ENCODE results near the gene KCTD11. TPM values are rescaled to one million over a fixed set of nuclear protein-coding genes. Genes with fewer than 3 reads are reported as not detected.
A peak's percentile ranks its signal among the peaks of the same experiment; 100 is the strongest.
"Not testable (repeated sequence)": the region's sequence is repeated elsewhere in the genome, so short reads cannot be mapped to it uniquely, and the experiment has no call there.

The KCTD11 gene
- total RNA-seq, 2 donors from 2014 or later, result 5.3 to 5.9 TPM

DNA sequence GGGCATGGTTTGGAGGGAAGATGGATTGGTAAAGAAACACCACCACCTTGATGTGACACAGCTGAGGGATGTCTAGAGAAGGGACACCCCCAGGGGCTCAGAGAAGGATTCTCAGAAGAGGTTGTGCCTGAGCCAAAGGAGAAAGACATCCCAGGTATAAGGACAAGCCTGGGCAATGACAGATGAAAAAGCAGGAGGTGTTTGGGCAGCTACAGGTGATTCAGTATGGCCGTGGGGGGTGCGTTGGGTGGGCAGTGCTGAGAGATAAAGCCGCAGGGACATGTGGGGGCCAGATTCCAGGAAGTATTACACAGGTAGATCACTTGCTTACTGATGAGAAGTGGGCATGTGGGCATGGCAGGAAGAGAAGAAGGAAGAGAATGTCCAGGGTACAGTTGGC lies 9.9 kb downstream of the KCTD11 start:
- intact Hi-C loops (cut with DNase I), result no loop called here
- ATAC-seq, result no peak
- DNase-seq, result no peak

DNA sequence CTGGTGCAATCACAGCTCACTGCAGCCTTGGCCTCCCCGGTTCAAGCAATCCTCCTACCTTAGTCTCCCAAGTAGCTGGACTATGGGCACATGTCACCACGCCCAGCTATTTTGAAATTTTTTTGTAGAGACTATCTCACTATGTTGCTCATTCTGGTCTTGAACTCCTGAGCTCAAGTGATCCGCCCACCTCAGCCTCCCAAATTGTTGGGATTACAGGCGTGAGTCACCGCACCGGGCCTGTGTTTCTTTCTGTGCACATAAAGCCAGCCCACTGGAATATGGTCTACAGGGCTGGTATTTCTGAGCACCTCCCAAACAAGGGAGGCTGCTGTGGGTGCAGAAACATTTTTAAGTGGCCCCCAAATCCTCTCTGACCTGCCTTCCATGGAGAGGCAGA lies 11.3 kb downstream of the KCTD11 start:
- no peak for ATAC-seq
- intact Hi-C loops (cut with DNase I), result no loop called here
- no peak for DNase-seq

DNA sequence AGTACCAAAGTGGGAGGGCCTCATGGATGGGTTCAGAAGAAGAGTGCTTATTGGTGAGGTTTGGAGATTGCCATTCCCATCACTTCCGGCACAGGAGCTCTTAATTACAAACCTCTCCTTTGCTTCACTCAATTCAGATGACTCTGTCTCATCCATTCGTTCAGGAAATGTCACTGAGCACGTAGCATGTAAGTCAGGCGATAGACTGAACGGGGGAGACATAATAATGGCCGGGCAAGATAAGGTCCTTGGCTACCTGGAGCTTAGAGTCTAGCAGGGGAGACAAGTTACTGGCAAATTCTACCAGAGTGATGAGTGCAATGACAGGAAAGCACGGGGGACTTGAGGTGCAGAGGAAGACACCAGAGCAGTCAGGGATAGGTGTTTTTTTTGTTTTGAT lies 14.0 kb downstream of the KCTD11 start:
- ATAC-seq, result not testable (repeated sequence)
- intact Hi-C loops (cut with DNase I), result loop anchor here in 1 of 2 donors (5.0 kb wide), 1 partner anchor 61 kb away; the partner anchor contains the start of genes SPEM2 and SPEM3

GRCh38 chr17:7367083-7367482 lies 15.1 kb downstream of the KCTD11 start:
- intact Hi-C loops (cut with DNase I), result loop anchor here in 1 of 2 donors (5.0 kb wide), 1 partner anchor 60 kb away; the partner anchor contains the start of genes SPEM2 and SPEM3
- ATAC-seq (no peak), DNase-seq (no peak)

More for the DNA sequence above, 14.0 kb downstream of the KCTD11 start:
- DNase-seq, result not testable (repeated sequence)

DNA sequence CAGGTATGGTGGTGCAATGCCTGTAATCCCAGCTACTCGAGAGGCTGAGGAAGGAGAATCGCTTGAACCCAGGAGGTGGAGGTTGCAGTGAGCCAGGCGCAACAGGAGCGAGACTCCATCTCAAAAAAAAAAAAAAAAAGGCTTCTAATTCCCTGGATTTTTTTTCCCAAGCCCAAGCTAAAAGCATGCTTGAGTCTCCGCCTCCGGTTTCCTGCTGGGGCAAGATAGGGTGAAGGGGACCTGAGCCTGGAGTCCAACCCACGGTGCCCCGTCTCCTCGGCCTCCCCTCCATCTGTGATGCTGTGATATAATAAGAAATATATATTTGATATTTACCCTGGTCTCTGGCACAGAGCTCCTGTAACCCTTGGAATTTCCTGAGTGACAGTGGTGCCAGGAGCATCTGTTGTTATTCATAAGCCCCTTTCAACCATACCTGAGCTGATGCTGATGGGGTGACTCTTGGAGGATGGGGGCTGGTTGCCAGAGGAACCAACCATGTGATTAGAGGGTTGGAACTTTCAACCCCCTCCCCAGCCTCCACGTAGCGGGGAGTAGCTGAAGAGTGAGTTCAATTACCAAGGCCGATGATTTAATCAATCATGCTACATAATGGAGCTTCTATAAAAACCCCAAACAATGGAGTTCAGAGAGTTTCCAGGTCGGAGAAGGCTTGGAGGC lies 16.1 kb downstream of the KCTD11 start:
- no peak for ATAC-seq
- DNase-seq, result no peak
- intact Hi-C loops (cut with DNase I), result loop anchor here in 1 of 2 donors (5.0 kb wide), 1 partner anchor 59 kb away; the partner anchor contains the start of genes SPEM2 and SPEM3

- intact Hi-C loops (cut with DNase I), result loop anchor here in 1 of 2 donors (5.0 kb wide), 1 partner anchor 59 kb away; the partner anchor contains the start of genes SPEM2 and SPEM3
- DNase-seq, ATAC-seq: not testable (repeated sequence)
Observed at GRCh38 chr17:7368599-7368994, 16.6 kb downstream of the KCTD11 start.

- DNase-seq (no peak), ATAC-seq (no peak)
- intact Hi-C loops (cut with DNase I), result loop anchor here in 1 of 2 donors (5.0 kb wide), 1 partner anchor 57 kb away; the partner anchor contains the start of genes SPEM2 and SPEM3
Observed at GRCh38 chr17:7369825-7370224, 17.9 kb downstream of the KCTD11 start.

DNA sequence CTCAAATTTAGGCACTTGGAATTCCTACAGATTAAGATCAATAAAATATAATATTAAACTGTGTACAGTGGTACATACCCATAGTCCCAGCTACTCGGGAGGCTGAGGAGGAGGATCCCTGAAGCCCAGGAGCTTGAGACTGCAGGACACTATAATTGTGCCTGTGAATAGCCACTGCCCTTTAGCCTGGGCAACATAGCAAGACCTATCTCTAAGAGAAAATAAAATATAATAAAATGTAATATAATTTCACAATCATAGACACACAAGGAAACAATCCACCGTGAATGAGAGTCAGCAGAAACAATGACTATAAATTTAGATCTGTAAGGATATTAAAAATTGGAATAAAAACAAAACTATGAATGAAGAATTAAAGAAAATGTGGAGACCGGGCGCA lies 18.9 kb downstream of the KCTD11 start:
- intact Hi-C loops (cut with DNase I), result no loop called here
- no peak for DNase-seq
- no peak for ATAC-seq

- no peak for ATAC-seq
- no peak for DNase-seq
- intact Hi-C loops (cut with DNase I), result no loop called here
Observed at GRCh38 chr17:7374353-7374752, 22.4 kb downstream of the KCTD11 start.

DNA sequence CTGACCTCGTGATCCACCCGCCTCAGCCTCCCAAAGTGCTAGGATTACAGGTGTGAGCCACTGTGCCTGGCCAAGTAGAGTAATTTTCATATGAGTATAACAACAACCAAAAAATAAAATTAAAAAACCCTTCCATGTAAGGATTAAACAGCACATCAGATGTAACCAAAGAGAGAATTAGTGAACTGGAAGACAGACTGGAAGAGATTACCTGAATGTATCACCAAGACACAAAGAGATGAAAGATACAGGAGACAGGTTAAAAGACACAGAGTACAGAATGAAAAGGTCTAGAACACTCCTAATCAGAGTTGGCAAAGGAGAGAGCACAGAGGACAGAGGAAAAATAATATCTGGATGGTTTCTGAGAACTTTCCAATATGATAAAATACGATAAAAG lies 27.2 kb downstream of the KCTD11 start:
- DNase-seq (no peak), ATAC-seq (no peak)
- intact Hi-C loops (cut with DNase I), result no loop called here

DNA sequence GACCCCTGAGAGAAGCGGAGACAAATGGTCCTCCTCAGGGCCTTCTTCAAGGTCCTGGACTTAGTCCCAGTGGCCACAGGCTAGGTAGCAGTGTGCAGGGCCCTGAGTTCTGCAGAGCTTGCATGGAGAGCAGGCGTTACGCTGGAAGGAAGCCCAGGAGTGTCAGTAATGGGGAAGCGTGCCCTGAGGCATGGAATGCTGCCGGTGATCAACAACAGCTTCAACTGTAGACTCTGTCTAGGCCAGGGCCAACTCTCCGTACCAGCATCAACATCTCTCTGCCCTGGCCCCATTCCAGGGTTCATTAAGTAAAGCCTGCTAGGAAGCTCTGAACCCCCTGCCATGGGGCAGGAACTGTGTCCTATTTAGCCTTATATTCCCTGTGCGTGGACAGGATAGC lies 28.4 kb downstream of the KCTD11 start:
- ATAC-seq (peak; percentile 52 to 71), DNase-seq (peak; percentile 56)
- intact Hi-C loops (cut with DNase I), result no loop called here

- DNase-seq (peak; percentile 65), ATAC-seq (peak; percentile 48 to 72)
- intact Hi-C loops (cut with DNase I), result no loop called here
Observed at GRCh38 chr17:7380855-7381683, 29.1 kb downstream of the KCTD11 start, which contains the start of gene TNK1. TSS of gene TNK1 (plus strand) at chr17:7381089. CDS start at chr17:7382927, 1,838 bp downstream.

DNA sequence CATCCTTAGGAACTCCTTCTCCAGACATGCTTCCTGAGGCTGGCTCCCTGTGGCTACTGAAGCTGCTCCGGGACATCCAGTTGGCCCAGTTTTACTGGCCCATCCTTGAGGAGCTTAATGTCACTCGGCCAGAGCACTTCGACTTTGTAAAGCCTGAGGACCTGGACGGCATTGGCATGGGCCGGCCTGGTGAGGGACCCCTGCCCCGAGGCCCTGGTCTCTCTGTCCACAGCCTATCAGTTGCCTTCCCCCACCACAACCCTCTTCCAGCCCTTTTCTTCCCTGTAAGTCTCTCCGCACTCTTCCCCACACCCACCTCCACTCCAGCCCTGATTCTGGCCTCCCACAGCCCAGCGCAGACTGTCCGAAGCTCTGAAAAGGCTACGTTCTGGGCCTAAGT lies 30.9 kb downstream of the KCTD11 start:
- intact Hi-C loops (cut with DNase I), result no loop called here
- no peak for ATAC-seq
- DNase-seq, result no peak

DNA sequence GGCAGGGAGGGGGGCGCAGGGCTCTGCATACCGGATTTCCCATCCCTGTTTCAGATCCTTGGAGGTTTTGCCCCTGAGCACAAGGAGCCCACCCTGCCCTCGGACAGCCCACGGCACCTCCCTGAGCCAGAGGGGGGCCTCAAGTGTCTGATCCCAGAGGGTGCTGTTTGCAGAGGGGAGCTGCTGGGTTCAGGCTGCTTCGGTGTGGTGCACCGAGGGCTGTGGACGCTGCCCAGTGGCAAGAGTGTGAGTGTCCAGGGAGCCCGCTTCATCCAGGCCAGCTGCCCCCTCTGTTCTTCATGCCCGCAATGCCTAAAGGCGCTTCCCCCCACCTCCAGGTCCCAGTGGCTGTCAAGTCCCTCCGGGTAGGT lies 31.4 kb downstream of the KCTD11 start:
- DNase-seq (no peak), ATAC-seq (no peak)
- intact Hi-C loops (cut with DNase I), result no loop called here

DNA sequence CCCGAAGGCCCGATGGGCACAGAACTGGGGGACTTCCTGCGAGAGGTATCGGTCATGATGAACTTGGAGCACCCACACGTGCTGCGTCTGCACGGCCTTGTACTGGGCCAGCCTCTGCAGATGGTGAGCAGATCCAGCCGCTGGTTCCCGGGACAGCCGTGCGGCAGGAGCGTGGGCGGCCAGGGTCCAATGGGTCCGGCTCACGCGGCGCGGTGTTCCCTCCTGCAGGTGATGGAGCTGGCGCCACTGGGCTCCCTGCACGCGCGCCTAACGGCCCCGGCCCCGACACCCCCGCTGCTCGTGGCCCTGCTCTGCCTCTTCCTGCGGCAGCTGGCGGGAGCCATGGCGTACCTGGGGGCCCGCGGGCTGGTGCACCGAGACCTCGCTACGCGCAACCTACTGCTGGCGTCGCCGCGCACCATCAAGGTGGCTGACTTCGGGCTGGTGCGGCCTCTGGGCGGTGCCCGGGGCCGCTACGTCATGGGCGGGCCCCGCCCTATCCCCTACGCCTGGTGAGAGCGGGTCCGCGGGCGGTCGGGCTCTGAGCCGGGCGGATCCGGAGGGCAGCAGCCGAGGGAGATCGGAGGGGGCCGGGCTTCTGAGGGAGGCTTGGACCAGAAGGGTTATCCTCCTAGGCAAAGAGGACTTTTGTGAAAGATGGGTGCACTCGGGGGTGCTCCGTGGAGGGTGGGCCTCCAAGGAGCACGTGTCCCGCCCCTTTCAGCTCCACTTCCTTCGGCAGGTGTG lies 32.0 kb downstream of the KCTD11 start:
- DNase-seq, result peak; percentile 62
- peak; percentile 82 to 83 for ATAC-seq

DNA sequence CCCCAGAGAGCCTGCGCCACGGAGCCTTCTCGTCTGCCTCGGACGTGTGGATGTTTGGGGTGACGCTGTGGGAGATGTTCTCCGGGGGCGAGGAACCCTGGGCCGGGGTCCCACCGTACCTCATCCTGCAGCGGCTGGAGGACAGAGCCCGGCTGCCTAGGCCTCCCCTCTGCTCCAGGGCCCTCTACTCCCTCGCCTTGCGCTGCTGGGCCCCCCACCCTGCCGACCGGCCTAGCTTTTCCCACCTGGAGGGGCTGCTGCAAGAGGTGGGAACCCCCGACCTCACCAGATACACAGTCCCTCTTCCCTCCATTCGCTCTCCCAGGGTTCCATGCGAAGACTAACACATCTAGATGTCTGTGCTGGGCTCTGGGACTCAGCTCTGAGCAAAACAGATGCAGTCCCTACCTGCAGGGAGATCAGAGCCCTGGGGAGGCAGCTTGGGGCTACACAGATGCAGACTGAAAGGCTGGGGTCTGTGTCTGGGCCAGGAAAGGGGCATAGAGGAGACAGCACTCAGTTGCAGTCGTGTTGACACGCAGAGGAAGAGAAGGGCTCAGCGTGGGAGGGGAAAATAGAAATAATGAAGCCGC lies 32.6 kb downstream of the KCTD11 start:
- ATAC-seq (no peak), DNase-seq (no peak)
- intact Hi-C loops (cut with DNase I), result no loop called here

More for the DNA sequence above, 32.0 kb downstream of the KCTD11 start:
- intact Hi-C loops (cut with DNase I), result no loop called here

DNA sequence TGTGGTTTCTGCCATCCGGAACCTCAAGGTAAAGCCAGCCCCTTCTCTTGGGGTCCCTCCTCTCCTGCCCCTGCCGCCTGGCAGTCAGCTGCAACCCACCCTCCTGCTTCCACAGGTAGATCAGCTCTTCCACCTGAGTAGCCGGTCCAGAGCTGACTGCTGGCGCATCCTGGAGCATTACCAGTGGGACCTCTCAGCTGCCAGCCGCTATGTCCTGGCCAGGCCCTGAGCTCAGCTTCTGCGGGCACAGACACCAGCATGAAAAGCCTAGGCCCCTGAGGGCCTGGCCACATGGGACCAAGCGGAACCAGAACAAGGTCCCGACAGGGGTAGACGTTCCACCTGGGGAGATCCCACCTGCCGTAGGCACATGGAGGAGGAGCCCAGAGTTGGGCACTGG lies 36.9 kb downstream of the KCTD11 start:
- intact Hi-C loops (cut with DNase I), result no loop called here
- ATAC-seq, result no peak
- DNase-seq, result no peak

DNA sequence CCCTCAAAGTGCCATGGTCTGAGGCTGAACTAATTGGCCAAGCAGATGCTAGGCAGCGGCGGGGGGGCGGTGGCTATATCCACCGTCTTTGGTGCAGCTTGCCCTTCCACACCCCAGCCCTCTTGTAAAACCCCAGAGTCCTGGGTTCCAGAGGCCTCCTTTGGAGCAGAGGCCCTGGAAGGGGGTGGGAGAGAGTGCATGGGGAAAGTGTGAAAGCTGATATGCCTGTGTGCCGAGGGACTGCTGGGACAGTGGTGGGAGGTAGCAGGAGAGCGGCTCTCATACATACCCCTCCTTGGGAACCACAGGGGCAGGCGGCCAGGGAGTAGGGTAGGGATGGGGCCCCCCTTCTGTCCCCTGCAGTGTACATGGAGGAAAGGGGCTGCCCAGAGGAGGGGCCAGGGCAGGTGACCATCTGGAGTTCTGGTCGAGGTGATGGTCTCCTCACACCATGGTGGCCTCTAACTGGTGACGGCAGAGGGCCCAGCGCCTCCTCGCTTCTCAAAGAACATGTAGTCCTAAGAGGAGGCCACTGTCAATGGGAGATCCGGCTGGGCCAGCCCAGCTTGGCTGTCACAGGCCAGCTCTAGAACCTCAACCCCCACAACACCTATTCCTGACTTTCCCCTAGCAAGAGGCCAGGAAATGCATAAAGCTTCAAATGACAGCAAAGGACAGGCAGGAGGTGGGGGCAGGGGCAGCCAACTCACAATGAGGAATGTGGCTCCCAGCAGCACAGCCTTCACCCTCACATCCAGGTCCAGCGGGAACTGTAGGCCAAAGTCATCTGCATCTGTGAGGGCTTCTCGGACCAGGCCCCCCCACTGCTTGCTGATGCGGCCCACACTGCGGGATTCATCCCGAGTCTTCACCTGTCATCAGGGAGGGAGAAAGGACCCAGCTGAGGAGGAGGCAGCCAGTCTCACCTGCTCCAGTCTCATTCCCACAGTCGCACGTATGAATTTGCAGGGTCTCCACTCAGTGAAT lies 38.3 kb downstream of the KCTD11 start:
- ATAC-seq, result no peak
- DNase-seq, result no peak
- intact Hi-C loops (cut with DNase I), result loop anchor here in 1 of 2 donors (5.0 kb wide), 1 partner anchor 33 kb away; the partner anchor contains the start of gene TMEM95
